HepG2 (cell line): ENCODE measurements around the gene BUD23. TPM values are rescaled to one million over a fixed set of nuclear protein-coding genes. Genes with fewer than 3 reads are reported as not detected.

Experiments used
- ATAC-seq: fragments of 200-7000 bp; cut with Tn5 transposase; 3 replicates; pipeline ENCODE4 v1.9.1; 2020; ENCODE audit warnings: mild to moderate bottlenecking, moderate library complexity
- BruUV-seq: library from RNA; stranded (reverse); fragments of 400-500 nt; replicated peaks from 2 replicates; lab custom pipeline; 2021; lab: Mats Ljungman, UMichigan
- CTCF ChIA-PET: fragments of 300-600 bp; formaldehyde crosslinking; extraction: SDS; loops from one replicate; lab custom pipeline; 2021; ENCODE audit warnings: low total read pairs, inconsistent platforms, low intra/inter-chr PET ratio; lab: Yijun Ruan, JAX
- POLR2A ChIA-PET: fragments of 350-600 bp; sonication (Branson Sonifier 250); formaldehyde crosslinking; loops from one replicate; lab custom pipeline; 2020; ENCODE audit warnings: antibody characterized with exemption, inconsistent platforms; lab: Yijun Ruan, JAX
- DNase-seq: peaks from one replicate; pipeline ENCODE4 v3.0.0-alpha.2; 2015; ENCODE audit warnings: low spot score
- FAIRE-seq: peaks from 3 replicates; lab custom pipeline; 2011; peaks lifted over from hg19 to GRCh38; lab: Jason Lieb, UNC
- H2AFZ ChIP-seq: one replicate; pipeline ENCODE4 v1.6.1; 2011; ENCODE audit warnings: low read length, inconsistent platforms
- H3K27ac ChIP-seq: fragments of 300-600 bp; 3 replicates; pipeline ENCODE4 v1.8.0; 2011; ENCODE audit warnings: mixed run types, mild to moderate bottlenecking, mixed read lengths, low read length, inconsistent platforms; ENCODE audit not compliant: insufficient read depth; ENCODE audit errors: extremely low read length
- H3K27me3 ChIP-seq, 2 experiments: fragments of 200-600 bp in 1 of 2; 2 replicates in 1 of 2; 3 replicates in 1 of 2; pipeline versions ENCODE4 v1.6.0 to v1.8.0; 2011; ENCODE audit warnings: low read length in 2 of 2, mild to moderate bottlenecking in 2 of 2, moderate library complexity in 2 of 2, inconsistent platforms in 1 of 2; ENCODE audit not compliant: insufficient read depth in 2 of 2, control insufficient read depth in 1 of 2
- H3K36me3 ChIP-seq, 2 experiments: fragments of 200-600 bp in 1 of 2; replicated peaks in 1 of 2; 2 replicates in 1 of 2; 3 replicates in 1 of 2; pipeline versions ENCODE4 v1.5.1 to v1.8.0; 2011; ENCODE audit warnings: low read length in 2 of 2, inconsistent platforms in 1 of 2; ENCODE audit not compliant: insufficient read depth in 2 of 2, control insufficient read depth in 1 of 2
- H3K4me1 ChIP-seq: 2 replicates; pipeline ENCODE4 v1.5.1; 2012; ENCODE audit warnings: low read length, inconsistent platforms; ENCODE audit not compliant: insufficient read depth
- H3K4me2 ChIP-seq: 2 replicates; pipeline ENCODE4 v1.6.0; 2011; ENCODE audit warnings: low read depth, low read length, inconsistent platforms
- H3K4me3 ChIP-seq, 3 experiments: fragments of 200-600 bp in 1 of 3; sonication (generic), shearing (Covaris generic) in 1 of 3; replicated peaks in 1 of 3; 2 replicates each; pipeline ENCODE4 v1.5.1; 2011 to 2016; ENCODE audit warnings: low read length in 3 of 3, inconsistent platforms in 2 of 3, low read depth in 2 of 3, mild to moderate bottlenecking in 2 of 3, control low read depth in 1 of 3, mixed read lengths in 1 of 3; ENCODE audit not compliant: insufficient read depth in 1 of 3
- H3K79me2 ChIP-seq: one replicate; pipeline ENCODE4 v1.6.1; 2011; ENCODE audit warnings: low read length, inconsistent platforms; ENCODE audit not compliant: insufficient read depth
- H3K9ac ChIP-seq: 2 replicates; pipeline ENCODE4 v1.6.0; 2011; ENCODE audit warnings: mild to moderate bottlenecking, low read depth, low read length, inconsistent platforms; ENCODE audit not compliant: insufficient read depth
- H3K9me3 ChIP-seq: 2 replicates; pipeline ENCODE4 v1.5.1; 2012; ENCODE audit warnings: mild to moderate bottlenecking, low read length
- H4K20me1 ChIP-seq: 2 replicates; pipeline ENCODE4 v1.6.0; 2011; ENCODE audit warnings: inconsistent platforms, mild to moderate bottlenecking, low read length, moderate library complexity; ENCODE audit not compliant: insufficient read depth
- ARID2 ChIP-seq: sonication (generic); formaldehyde crosslinking; IDR thresholded peaks from 2 replicates; pipeline ENCODE4 v1.8.1; 2022; ENCODE audit warnings: mild to moderate bottlenecking, missing genetic modification reagents, borderline replicate concordance
- GABPA ChIP-seq, 2 experiments: IDR thresholded peaks; 2 replicates each; pipeline ENCODE4 v1.6.1; 2011 to 2016; ENCODE audit warnings: low read depth in 2 of 2, low read length in 1 of 2, missing biosample characterization in 1 of 2, missing genetic modification characterization in 1 of 2
- HIC2 ChIP-seq: sonication (generic); formaldehyde crosslinking; IDR thresholded peaks from 2 replicates; pipeline ENCODE4 v1.9.0; 2022; ENCODE audit warnings: low read depth, missing genetic modification reagents
- NCOA2 ChIP-seq: sonication (generic); formaldehyde crosslinking; IDR thresholded peaks from 2 replicates; pipeline ENCODE4 v1.8.0; 2022; ENCODE audit warnings: inconsistent platforms
- REXO4 ChIP-seq: sonication (generic); formaldehyde crosslinking; IDR thresholded peaks from 2 replicates; pipeline ENCODE4 v1.8.0; 2022; ENCODE audit warnings: missing genetic modification reagents, mild to moderate bottlenecking, borderline replicate concordance
- SALL2 ChIP-seq: sonication (generic); formaldehyde crosslinking; IDR thresholded peaks from 2 replicates; pipeline ENCODE4 v1.8.1; 2023; ENCODE audit warnings: mild to moderate bottlenecking, missing genetic modification reagents, inconsistent platforms
- ZBTB38 ChIP-seq: sonication (generic); formaldehyde crosslinking; IDR thresholded peaks from 2 replicates; pipeline ENCODE4 v1.5.1; 2020; ENCODE audit warnings: mild to moderate bottlenecking, missing genetic modification reagents
- ZNF180 ChIP-seq: sonication (generic); formaldehyde crosslinking; IDR thresholded peaks from 2 replicates; pipeline ENCODE4 v1.4.0; 2020; ENCODE audit warnings: low read depth, missing genetic modification reagents, borderline replicate concordance
- WGBS: methylation state at CpG from one replicate; pipeline ENCODE4 v1.1.6; 2017; ENCODE audit warnings: low lambda C conversion rate; 5-methylcytosine and 5-hydroxymethylcytosine counted together
- in situ Hi-C: cut with HindIII; loops from 2 replicates; pipeline ENCODE4 v1.10.0; 2017; ENCODE audit warnings: low pct_unique_long_range_greater_than_20kb; ENCODE audit not compliant: extremely low pct_ligation_motif_present
- intact Hi-C: fragments of 100-400 bp; cut with micrococcal nuclease; formaldehyde crosslinking; loops from one replicate; pipeline ENCODE4 v1.10.0; 2022; ENCODE audit not compliant: unreplicated experiment
- polyA plus RNA-seq, 8 experiments: library from polyadenylated mRNA; depleted of rRNA in 3 of 8; stranded (reverse) in 7 of 8; unstranded in 1 of 8; fragments of >200 nt; fragmentation: Illumina TruSeq in 4 of 8; extraction: Trizol in 4 of 8; gene quantifications; 2 replicates each; pipeline versions ENCODE4 v1.2.1 to v1.2.3, GENCODE V29; 2011 to 2016; ENCODE audit warnings: low read depth in 4 of 8, missing spikeins in 1 of 8, mixed read lengths in 1 of 8; ENCODE audit not compliant: insufficient read depth in 1 of 8
- total RNA-seq, 5 experiments: library from RNA; depleted of rRNA; stranded (reverse); fragments of >200 nt; fragmentation: Illumina TruSeq; extraction: Trizol; gene quantifications; 2 replicates each; pipeline ENCODE4 v1.2.3, GENCODE V29; 2016; ENCODE audit warnings: low read depth in 1 of 5
- TF ChIP-seq, protein P1 (sequence below): sonication (generic); formaldehyde crosslinking; IDR thresholded peaks from 2 replicates; pipeline ENCODE4 v1.5.0; 2020; ENCODE audit warnings: mild to moderate bottlenecking, missing genetic modification reagents
- TF ChIP-seq, protein P2 (sequence below): IDR thresholded peaks from 2 replicates; pipeline ENCODE4 v1.6.1; 2012; ENCODE audit warnings: low read length, improper control_type of control experiment

BUD23 gene
- total and polyA plus RNA-seq, 2 of the 13 experiments (the other 11 are each of a cell fraction or from before 2014, with no cell fraction given) = 47.5 to 54.5 TPM

- WGBS = 12% methylated on average over 5 of the region's 5 CpGs
- no peak overlapping the region for H3K4me2 ChIP-seq
- peaks cover 20% of the 10 kb centered on the region for H3K4me1 ChIP-seq
- no peak for ATAC-seq
- CTCF ChIA-PET = no interaction called here
- intact Hi-C loops = loop anchor here (5.0 kb wide), 1 partner anchor 116 kb away; no protein-coding TSS in a partner anchor
- no peaks in the 10 kb centered on the region for H3K36me3 ChIP-seq
- H3K9ac ChIP-seq = no peak overlapping the region
- no peak overlapping the region for H3K27ac ChIP-seq
- POLR2A ChIA-PET = interaction anchor here (0.7 to 1.3 kb wide), 4 partner anchors 10 to 124 kb away, joined by 3 to 5 read pairs (median 3); partner anchors contain the start of genes ABHD11 and MLXIPL
- no peaks in the 10 kb centered on the region; a peak in 1 of 5 replicates for H3K27me3 ChIP-seq
- H4K20me1 ChIP-seq = no peaks in the 10 kb centered on the region
- in situ Hi-C loops = no loop called here
- no TSS peak for BruUV-seq
- DNase-seq = no peak
- no peak for FAIRE-seq
- H3K9me3 ChIP-seq = no peaks in the 10 kb centered on the region
- H3K79me2 ChIP-seq = no peaks in the 10 kb centered on the region
- no peak for TF ChIP-seq GABPA (IDR thresholded peaks at IDR 0.05; ENCODE audit: low read depth, low read length)
- TF ChIP-seq GABPA (CRISPR knock-in tag; IDR thresholded peaks at IDR 0.05; ENCODE audit: low read depth) = no peak
- no peak for TF ChIP-seq ZNF180 (CRISPR knock-in tag)
- no peak for TF ChIP-seq HIC2 (CRISPR knock-in tag)
- no peak for TF ChIP-seq ARID2
- H2AFZ ChIP-seq = no peak overlapping the region
- no peak overlapping the region for H3K4me3 ChIP-seq
Observed at GRCh38 chr7:73728551-73728950, 45.2 kb downstream of the BUD23 start.

- H3K9me3 ChIP-seq = no peaks in the 10 kb centered on the region
- no peaks in the 10 kb centered on the region for H3K79me2 ChIP-seq
- FAIRE-seq (no peak), ATAC-seq (no peak), DNase-seq (no peak)
- POLR2A ChIA-PET = no interaction called here
- intact Hi-C loops (no loop called here), in situ Hi-C loops (no loop called here)
- H3K4me3 ChIP-seq = no peak overlapping the region
- no peaks in the 10 kb centered on the region for H3K36me3 ChIP-seq
- no peak overlapping the region for H2AFZ ChIP-seq
- no peaks in the 10 kb centered on the region for H4K20me1 ChIP-seq
- H3K4me1 ChIP-seq = peaks cover 24% of the 10 kb centered on the region
- BruUV-seq = no TSS peak
- H3K27ac ChIP-seq = no peak overlapping the region
- H3K9ac ChIP-seq = no peak overlapping the region
- WGBS = 19% methylated on average over 3 of the region's 3 CpGs
- H3K27me3 ChIP-seq = no peaks in the 10 kb centered on the region; a peak in 1 of 5 replicates
- H3K4me2 ChIP-seq = no peak overlapping the region
- CTCF ChIA-PET = no interaction called here
- TF ChIP-seq GABPA (IDR thresholded peaks at IDR 0.05; ENCODE audit: low read depth, low read length) (no peak), GABPA (CRISPR knock-in tag; IDR thresholded peaks at IDR 0.05; ENCODE audit: low read depth) (no peak), SALL2 (CRISPR knock-in tag) (no peak), ZBTB38 (CRISPR knock-in tag) (no peak), REXO4 (CRISPR knock-in tag) (no peak), NCOA2 (CRISPR knock-in tag) (no peak)
- TF ChIP-seq, protein P1, sequence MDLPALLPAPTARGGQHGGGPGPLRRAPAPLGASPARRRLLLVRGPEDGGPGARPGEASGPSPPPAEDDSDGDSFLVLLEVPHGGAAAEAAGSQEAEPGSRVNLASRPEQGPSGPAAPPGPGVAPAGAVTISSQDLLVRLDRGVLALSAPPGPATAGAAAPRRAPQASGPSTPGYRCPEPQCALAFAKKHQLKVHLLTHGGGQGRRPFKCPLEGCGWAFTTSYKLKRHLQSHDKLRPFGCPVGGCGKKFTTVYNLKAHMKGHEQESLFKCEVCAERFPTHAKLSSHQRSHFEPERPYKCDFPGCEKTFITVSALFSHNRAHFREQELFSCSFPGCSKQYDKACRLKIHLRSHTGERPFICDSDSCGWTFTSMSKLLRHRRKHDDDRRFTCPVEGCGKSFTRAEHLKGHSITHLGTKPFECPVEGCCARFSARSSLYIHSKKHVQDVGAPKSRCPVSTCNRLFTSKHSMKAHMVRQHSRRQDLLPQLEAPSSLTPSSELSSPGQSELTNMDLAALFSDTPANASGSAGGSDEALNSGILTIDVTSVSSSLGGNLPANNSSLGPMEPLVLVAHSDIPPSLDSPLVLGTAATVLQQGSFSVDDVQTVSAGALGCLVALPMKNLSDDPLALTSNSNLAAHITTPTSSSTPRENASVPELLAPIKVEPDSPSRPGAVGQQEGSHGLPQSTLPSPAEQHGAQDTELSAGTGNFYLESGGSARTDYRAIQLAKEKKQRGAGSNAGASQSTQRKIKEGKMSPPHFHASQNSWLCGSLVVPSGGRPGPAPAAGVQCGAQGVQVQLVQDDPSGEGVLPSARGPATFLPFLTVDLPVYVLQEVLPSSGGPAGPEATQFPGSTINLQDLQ (CRISPR knock-in tag) = no peak
- TF ChIP-seq, protein P2, sequence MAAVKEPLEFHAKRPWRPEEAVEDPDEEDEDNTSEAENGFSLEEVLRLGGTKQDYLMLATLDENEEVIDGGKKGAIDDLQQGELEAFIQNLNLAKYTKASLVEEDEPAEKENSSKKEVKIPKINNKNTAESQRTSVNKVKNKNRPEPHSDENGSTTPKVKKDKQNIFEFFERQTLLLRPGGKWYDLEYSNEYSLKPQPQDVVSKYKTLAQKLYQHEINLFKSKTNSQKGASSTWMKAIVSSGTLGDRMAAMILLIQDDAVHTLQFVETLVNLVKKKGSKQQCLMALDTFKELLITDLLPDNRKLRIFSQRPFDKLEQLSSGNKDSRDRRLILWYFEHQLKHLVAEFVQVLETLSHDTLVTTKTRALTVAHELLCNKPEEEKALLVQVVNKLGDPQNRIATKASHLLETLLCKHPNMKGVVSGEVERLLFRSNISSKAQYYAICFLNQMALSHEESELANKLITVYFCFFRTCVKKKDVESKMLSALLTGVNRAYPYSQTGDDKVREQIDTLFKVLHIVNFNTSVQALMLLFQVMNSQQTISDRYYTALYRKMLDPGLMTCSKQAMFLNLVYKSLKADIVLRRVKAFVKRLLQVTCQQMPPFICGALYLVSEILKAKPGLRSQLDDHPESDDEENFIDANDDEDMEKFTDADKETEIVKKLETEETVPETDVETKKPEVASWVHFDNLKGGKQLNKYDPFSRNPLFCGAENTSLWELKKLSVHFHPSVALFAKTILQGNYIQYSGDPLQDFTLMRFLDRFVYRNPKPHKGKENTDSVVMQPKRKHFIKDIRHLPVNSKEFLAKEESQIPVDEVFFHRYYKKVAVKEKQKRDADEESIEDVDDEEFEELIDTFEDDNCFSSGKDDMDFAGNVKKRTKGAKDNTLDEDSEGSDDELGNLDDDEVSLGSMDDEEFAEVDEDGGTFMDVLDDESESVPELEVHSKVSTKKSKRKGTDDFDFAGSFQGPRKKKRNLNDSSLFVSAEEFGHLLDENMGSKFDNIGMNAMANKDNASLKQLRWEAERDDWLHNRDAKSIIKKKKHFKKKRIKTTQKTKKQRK = no peak
Observed at GRCh38 chr7:73730485-73730884, 47.1 kb downstream of the BUD23 start.
